ENCODE measurements around the gene EPHA5. TPM values are rescaled to one million over a fixed set of nuclear protein-coding genes. Genes with fewer than 3 reads are reported as not detected.

The EPHA5 gene
- total RNA-seq, 1 experiment from 2014 or later, result not detected

GRCh38 chr4:65407483-65407882, 262.8 kb downstream of the EPHA5 start:
- Mint-ChIP-seq H3K36me3 (ENCODE audit: insufficient read depth in 1 of 3, low read depth in 3 of 3) (no peaks in the 10 kb centered on the region), H3K27me3 (ENCODE audit: low read depth) (no peaks in the 10 kb centered on the region), H3K4me1 (no peaks in the 10 kb centered on the region), H3K9me3 (peaks cover 5% of the 10 kb centered on the region in 2 experiments; a peak in 4 of 5 replicates), H3K27ac (no peak overlapping the region), H3K4me3 (no peak overlapping the region)
- no peak overlapping the region for H3K4ac ChIP-seq (ENCODE audit: low read depth, low read length)
- H2BK12ac ChIP-seq (ENCODE audit: insufficient read length, low read depth, low read length), result no peak overlapping the region
- H3K18ac ChIP-seq (ENCODE audit: insufficient read length, low read depth, low read length), result no peak overlapping the region
- no peak overlapping the region for H4K91ac ChIP-seq (ENCODE audit: insufficient read length, low read depth, low read length)
- no peak overlapping the region for H3K27ac ChIP-seq (ENCODE audit: insufficient read length, low read depth, low read length)
- no peaks in the 10 kb centered on the region for H3K79me2 ChIP-seq (ENCODE audit: insufficient read depth, low read length)
- no peak overlapping the region for H4K5ac ChIP-seq (ENCODE audit: insufficient read length, low read depth, low read length)
- no peaks in the 10 kb centered on the region for H3K4me1 ChIP-seq (ENCODE audit: insufficient read depth, low read length)
- TF ChIP-seq, protein P1, sequence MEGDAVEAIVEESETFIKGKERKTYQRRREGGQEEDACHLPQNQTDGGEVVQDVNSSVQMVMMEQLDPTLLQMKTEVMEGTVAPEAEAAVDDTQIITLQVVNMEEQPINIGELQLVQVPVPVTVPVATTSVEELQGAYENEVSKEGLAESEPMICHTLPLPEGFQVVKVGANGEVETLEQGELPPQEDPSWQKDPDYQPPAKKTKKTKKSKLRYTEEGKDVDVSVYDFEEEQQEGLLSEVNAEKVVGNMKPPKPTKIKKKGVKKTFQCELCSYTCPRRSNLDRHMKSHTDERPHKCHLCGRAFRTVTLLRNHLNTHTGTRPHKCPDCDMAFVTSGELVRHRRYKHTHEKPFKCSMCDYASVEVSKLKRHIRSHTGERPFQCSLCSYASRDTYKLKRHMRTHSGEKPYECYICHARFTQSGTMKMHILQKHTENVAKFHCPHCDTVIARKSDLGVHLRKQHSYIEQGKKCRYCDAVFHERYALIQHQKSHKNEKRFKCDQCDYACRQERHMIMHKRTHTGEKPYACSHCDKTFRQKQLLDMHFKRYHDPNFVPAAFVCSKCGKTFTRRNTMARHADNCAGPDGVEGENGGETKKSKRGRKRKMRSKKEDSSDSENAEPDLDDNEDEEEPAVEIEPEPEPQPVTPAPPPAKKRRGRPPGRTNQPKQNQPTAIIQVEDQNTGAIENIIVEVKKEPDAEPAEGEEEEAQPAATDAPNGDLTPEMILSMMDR (conservative IDR thresholded peaks at IDR 0.05), result no peak
- H2BK120ac ChIP-seq (ENCODE audit: low read depth, low read length, poor library complexity, severe bottlenecking), result no peak overlapping the region
- WGBS (ENCODE audit: extremely low coverage, insufficient read length, low lambda C conversion rate), result no CpG with 5 or more reads among the region's 4 CpGs
- no peak overlapping the region for H2AK5ac ChIP-seq (ENCODE audit: insufficient read length, low read length)
- H3K9ac ChIP-seq (ENCODE audit: extremely low read depth, insufficient read length, low read length), result no peak overlapping the region
- no peak overlapping the region for H4K8ac ChIP-seq (replicated peaks; ENCODE audit: insufficient read length, low read depth, low read length)
- no peak overlapping the region for H2BK15ac ChIP-seq (ENCODE audit: low read depth, low read length)
- no peak overlapping the region for H2BK20ac ChIP-seq (ENCODE audit: low read depth, low read length, poor library complexity, severe bottlenecking)
- H3K56ac ChIP-seq (ENCODE audit: insufficient read length, low read depth, low read length), result no peak overlapping the region
- no peak overlapping the region for H3K4me2 ChIP-seq (ENCODE audit: insufficient read depth, insufficient read length, low read length)
- no peaks in the 10 kb centered on the region for H4K20me1 ChIP-seq (ENCODE audit: control insufficient read depth, insufficient read depth, insufficient read length)
- H3K14ac ChIP-seq (ENCODE audit: insufficient read depth, low read length), result no peak overlapping the region
- H2BK5ac ChIP-seq (ENCODE audit: insufficient read length, low read length), result no peak overlapping the region
- DNase-seq, result no peak
- no peak overlapping the region for H3K23ac ChIP-seq (ENCODE audit: insufficient read length, low read depth, low read length)
- H3K79me1 ChIP-seq (ENCODE audit: insufficient read depth, low read depth, low read length, poor library complexity, severe bottlenecking), result no peaks in the 10 kb centered on the region
- no peaks in the 10 kb centered on the region for H3K23me2 ChIP-seq (ENCODE audit: insufficient read length, low read depth, low read length, poor library complexity, severe bottlenecking)
- H3K27me3 ChIP-seq (ENCODE audit: insufficient read depth, low read length), result no peaks in the 10 kb centered on the region
- no peaks in the 10 kb centered on the region for H3K9me3 ChIP-seq (ENCODE audit: control insufficient read depth, low read depth, low read length)
- no peak overlapping the region for H2AFZ ChIP-seq (ENCODE audit: low read length)
- H3T11ph ChIP-seq (ENCODE audit: low read length), result no peak overlapping the region
